ENCODE results near the gene NAPSA.

Gene NAPSA

DNA sequence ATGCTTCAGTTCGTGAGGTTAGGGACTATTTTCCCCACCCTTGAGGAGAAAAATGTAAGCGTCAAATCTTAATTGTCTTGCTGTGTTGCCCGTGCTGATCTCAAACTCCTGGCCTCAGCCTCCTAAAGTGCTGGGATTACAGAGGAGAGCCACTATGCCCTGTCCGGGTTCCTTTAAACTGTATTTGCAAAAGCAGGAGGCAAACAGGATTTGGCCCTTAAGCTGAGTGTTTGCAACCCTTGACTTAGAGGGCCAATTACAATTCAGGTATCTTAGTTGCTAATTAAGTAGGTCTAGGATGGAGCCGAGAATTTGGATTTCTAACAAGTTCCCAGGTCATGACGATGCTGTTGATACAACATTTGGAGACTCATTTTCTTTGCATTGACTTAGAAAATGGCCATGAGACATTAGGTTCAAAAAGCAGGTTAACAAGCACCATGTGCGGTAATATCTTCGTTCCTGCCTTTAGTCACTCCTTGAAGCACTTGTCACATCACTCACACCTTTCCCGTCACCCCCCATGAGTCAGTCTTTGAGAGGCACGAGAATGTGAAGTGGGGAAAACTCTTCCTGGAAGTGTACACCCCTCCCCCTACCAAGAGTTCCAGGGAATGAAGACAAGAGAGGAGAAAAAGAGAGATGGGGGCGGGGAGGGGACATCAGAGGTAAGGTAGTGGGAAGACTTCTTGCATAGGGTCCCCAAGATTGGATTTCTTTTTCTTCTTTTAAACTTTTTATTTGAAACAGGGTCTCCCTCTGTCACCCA lies 2.6 kb downstream of the NAPSA start:
- no peak for DNase-seq (ENCODE audit: low read depth, low spot score)
- POLR2A ChIA-PET = no interaction called here
- H3K4me3 ChIP-seq (ENCODE audit: low read depth, low read length) = no peak overlapping the region
- CTCF ChIA-PET = interaction anchor here (1.0 to 3.5 kb wide), 2 partner anchors 98 to 421 kb away, joined by 3 to 18 read pairs; no protein-coding TSS in a partner anchor
- TF ChIP-seq, protein P1, sequence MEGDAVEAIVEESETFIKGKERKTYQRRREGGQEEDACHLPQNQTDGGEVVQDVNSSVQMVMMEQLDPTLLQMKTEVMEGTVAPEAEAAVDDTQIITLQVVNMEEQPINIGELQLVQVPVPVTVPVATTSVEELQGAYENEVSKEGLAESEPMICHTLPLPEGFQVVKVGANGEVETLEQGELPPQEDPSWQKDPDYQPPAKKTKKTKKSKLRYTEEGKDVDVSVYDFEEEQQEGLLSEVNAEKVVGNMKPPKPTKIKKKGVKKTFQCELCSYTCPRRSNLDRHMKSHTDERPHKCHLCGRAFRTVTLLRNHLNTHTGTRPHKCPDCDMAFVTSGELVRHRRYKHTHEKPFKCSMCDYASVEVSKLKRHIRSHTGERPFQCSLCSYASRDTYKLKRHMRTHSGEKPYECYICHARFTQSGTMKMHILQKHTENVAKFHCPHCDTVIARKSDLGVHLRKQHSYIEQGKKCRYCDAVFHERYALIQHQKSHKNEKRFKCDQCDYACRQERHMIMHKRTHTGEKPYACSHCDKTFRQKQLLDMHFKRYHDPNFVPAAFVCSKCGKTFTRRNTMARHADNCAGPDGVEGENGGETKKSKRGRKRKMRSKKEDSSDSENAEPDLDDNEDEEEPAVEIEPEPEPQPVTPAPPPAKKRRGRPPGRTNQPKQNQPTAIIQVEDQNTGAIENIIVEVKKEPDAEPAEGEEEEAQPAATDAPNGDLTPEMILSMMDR (IDR thresholded peaks at IDR 0.05; ENCODE audit: insufficient read depth, low read length, missing control alignments) = no peak

DNA sequence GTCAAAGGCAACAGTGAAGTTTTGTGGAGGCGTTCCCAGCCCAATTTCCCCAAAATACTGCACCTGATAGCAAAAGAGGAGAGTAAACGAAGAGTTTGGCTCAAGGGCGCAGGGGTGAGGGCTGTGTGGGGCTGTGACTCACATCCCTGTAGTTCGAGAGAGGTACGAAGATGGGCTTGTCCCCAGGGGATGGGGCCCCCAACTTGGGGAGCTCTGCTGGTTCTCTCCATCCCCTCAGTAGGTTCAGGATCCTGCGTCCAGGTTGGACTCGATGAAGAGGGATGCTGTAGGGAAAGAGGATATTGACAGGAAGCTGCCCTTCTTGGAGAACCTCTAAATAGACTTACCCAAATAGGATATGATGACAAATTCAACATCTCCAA lies 3.4 kb downstream of the NAPSA start:
- no peak for DNase-seq (ENCODE audit: low read depth, low spot score)
- H3K4me3 ChIP-seq (ENCODE audit: low read depth, low read length) = no peak overlapping the region
- TF ChIP-seq, protein P1 (IDR thresholded peaks at IDR 0.05; ENCODE audit: insufficient read depth, low read length, missing control alignments) = no peak
- CTCF ChIA-PET = interaction anchor here (0.7 to 3.5 kb wide), 4 partner anchors 99 to 422 kb away, joined by 3 to 18 read pairs (median 3); no protein-coding TSS in a partner anchor
- POLR2A ChIA-PET = no interaction called here

DNA sequence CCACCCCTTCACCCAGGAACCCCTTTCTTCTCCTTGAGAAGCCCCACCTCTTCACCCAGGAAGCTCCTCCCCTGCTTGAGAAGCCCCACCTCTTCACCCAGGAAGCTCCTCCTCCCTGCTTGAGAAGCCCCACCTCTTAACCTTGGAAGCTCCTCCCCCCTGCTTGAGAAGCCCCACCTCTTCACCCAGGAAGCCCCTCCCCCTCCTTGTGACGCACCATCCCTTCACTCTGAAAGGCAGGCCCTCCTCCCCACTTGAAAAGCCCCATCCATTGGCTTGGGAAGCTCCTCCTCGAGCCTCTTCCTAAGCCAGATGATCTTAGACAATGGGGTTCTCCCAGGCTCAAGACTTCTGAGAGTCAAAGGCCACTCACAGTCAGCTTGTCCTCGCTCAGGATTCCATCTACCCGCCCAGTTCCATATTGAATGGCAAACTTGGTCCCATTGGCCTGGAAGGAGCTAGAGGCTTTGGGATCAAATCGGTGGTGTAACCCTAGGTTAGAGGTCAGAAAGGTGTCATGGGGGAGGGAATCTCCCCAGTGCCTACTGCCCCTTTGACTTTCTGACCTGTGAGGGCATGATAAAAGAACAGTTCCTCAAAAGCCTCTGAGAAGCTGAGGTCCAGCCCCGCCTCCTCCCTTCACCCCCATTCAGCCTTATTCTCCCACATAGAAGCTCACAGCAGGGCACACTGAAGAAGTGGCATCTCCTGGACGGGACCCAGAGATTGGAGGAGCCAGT lies 4.0 kb downstream of the NAPSA start:
- TF ChIP-seq, protein P1 (IDR thresholded peaks at IDR 0.05; ENCODE audit: insufficient read depth, low read length, missing control alignments) = no peak
- CTCF ChIA-PET = interaction anchor here (0.6 to 3.5 kb wide), 6 partner anchors 10 to 418 kb away, joined by 3 to 18 read pairs (median 4); no protein-coding TSS in a partner anchor
- POLR2A ChIA-PET = no interaction called here
- no peak for DNase-seq (ENCODE audit: low read depth, low spot score)
- no peak overlapping the region for H3K4me3 ChIP-seq (ENCODE audit: low read depth, low read length)

DNA sequence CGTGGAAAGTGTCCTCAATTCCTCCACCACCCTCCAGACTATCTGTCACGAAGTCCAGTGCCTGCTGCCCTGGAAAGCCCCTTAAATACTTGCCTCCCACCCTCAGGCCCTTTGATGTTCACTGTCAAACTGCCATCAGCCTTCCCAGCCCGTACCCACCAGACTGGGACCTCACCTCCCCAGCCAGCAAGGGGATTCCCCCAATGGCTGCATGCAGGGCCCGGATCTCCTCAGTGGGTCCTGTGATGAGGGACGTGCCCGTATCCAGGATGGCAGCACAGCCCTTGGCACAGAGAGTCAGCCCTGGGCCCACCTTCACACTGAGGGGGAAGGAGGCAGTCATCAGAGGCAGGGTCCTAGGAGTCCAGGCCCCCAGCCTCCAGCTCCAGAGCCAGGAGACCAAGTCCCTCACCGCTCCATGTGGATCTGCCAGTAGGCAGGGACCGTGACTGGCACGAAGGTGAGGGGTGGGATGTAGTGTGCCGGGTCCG lies 6.1 kb downstream of the NAPSA start:
- no peak overlapping the region for H3K4me3 ChIP-seq (ENCODE audit: low read depth, low read length)
- POLR2A ChIA-PET = no interaction called here
- TF ChIP-seq, protein P1 (IDR thresholded peaks at IDR 0.05; ENCODE audit: insufficient read depth, low read length, missing control alignments) = no peak
- CTCF ChIA-PET = interaction anchor here (2.0 to 2.8 kb wide), 2 partner anchors 10 to 102 kb away, joined by 7 to 38 read pairs; no protein-coding TSS in a partner anchor
- DNase-seq (ENCODE audit: low read depth, low spot score) = no peak

DNA sequence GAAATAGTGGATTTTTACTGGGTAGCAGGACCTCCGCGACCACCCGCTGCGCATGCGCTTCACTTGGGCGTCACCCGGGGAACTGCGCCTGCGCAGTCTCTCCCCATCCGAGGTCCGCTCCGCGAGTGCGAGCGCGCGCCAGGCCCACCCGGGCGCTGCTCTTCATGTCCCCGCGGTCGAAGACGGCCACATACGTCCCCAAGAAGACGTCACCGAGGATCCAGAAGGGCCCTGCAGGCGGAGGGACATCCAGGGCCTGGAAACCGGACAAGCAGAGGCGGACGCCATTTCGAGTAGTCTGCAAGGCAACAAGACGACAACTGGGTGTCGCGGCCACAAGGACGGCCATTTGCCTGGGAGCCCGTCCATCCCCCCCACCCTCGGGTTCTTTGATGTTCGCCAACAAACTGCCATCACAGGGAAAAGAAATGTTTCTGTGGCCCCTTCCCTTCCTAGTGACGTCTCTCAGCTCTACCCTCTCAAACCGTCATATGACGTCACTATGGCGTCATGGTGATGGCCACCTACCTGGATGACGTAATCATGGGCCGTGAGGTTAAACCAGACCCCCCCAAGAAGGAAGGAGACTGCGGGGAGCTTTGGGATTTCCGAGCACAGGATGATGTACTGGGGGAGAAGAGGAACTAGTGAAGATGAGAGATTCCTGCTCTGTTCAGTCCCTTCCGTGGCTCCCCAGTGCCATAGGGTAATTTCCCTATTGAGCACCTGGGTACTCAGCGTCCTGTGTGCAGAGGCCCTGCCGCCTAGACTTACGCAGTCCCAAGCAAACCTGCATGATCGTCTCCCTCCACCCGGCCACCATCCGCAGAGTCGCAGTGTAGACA lies 6.7 kb downstream of the NAPSA start:
- ChIA-PET CTCF (interaction anchor here (1.0 to 3.0 kb wide), 13 partner anchors 7 to 563 kb away, joined by 3 to 56 read pairs (median 11); partner anchors contain the start of gene NAPSA), POLR2A (no interaction called here)
- TF ChIP-seq, protein P1 (IDR thresholded peaks at IDR 0.05; ENCODE audit: insufficient read depth, low read length, missing control alignments) = no peak
- peak overlapping the region; percentile 56 for H3K4me3 ChIP-seq (ENCODE audit: low read depth, low read length)
- DNase-seq (ENCODE audit: low read depth, low spot score) = no peak

All from AG04449 (cell line).